Measurements from ENCODE around the gene ZNF768. TPM values are rescaled to one million over a fixed set of nuclear protein-coding genes. Genes with fewer than 3 reads are reported as not detected.

ZNF768 gene
- 30.6 and 33.6 TPM in 2 replicates for total RNA-seq

GRCh38 chr16:30526137-30526822 is at the start of gene ZNF768:
TSS of gene ZNF768 (minus strand) at chr16:30526566. CDS start at chr16:30526413, 153 bp downstream.

GRCh38 chr16:30571445-30572322 is 45.3 kb upstream of the ZNF768 start, which contains the start of gene ZNF688:
TSS of gene ZNF688 (minus strand) at chr16:30571714. CDS start at chr16:30571629, 85 bp downstream.

GRCh38 chr16:30557957-30558788 is 31.8 kb upstream of the ZNF768 start, which contains the start of gene ZNF764:
TSS of gene ZNF764 (minus strand) at chr16:30558374. CDS start at chr16:30558182, 192 bp downstream.

GRCh38 chr16:30534368-30535105 is 8.2 kb upstream of the ZNF768 start, which contains the start of gene ZNF747:
TSS of gene ZNF747 (minus strand) at chr16:30534858. CDS start at chr16:30534679, 179 bp downstream.

Other genes starting within 250 kb of the ZNF768 start
- 34.2 and 44.1 TPM in 2 replicates for gene CD2BP2, start 171.3 kb downstream of the ZNF768 start, total RNA-seq
- gene TBC1D10B, start 156.1 kb downstream of the ZNF768 start, total RNA-seq: 33.7 and 44.6 TPM in 2 replicates
- 48.3 TPM in 1 of 2 replicates, not detected in the other for gene MYL11, start 151.8 kb downstream of the ZNF768 start, total RNA-seq
- 0.51 TPM in 1 of 2 replicates, not detected in the other for gene SEPTIN1, start 144.0 kb downstream of the ZNF768 start, total RNA-seq
- gene ZNF48, start 131.1 kb downstream of the ZNF768 start, total RNA-seq: 3.7 and 3.9 TPM in 2 replicates
- gene ZNF771, start 119.0 kb downstream of the ZNF768 start, total RNA-seq: 31.0 and 34.2 TPM in 2 replicates
- 24.3 and 31.5 TPM in 2 replicates for gene DCTPP1, start 96.5 kb downstream of the ZNF768 start, total RNA-seq
- gene SEPHS2, start 80.7 kb downstream of the ZNF768 start, total RNA-seq: 26.9 and 29.8 TPM in 2 replicates
- gene ITGAL, start 53.8 kb downstream of the ZNF768 start, total RNA-seq: not detected in 2 replicates
- gene ZNF747, start 8.3 kb upstream of the ZNF768 start, total RNA-seq: 9.9 and 11.9 TPM in 2 replicates
- 9.0 and 9.4 TPM in 2 replicates for gene ZNF764, start 31.8 kb upstream of the ZNF768 start, total RNA-seq
- gene ZNF688, start 45.1 kb upstream of the ZNF768 start, total RNA-seq: 9.9 and 11.5 TPM in 2 replicates
- 4.8 and 6.6 TPM in 2 replicates for gene ZNF785, start 59.1 kb upstream of the ZNF768 start, total RNA-seq
- 5.6 and 7.4 TPM in 2 replicates for gene ZNF689, start 83.8 kb upstream of the ZNF768 start, total RNA-seq
- 9.7 and 12.0 TPM in 2 replicates for gene PRR14, start 124.4 kb upstream of the ZNF768 start, total RNA-seq
- gene FBRS, start 131.9 kb upstream of the ZNF768 start, total RNA-seq: 19.7 and 25.6 TPM in 2 replicates
- 8.6 and 14.6 TPM in 2 replicates for gene SRCAP, start 172.6 kb upstream of the ZNF768 start, total RNA-seq
- 17.5 and 24.9 TPM in 2 replicates for gene PHKG2, start 221.9 kb upstream of the ZNF768 start, total RNA-seq
- gene CFAP119, start 235.5 kb upstream of the ZNF768 start, total RNA-seq: 0.60 and 5.8 TPM in 2 replicates
- gene RNF40, start 235.8 kb upstream of the ZNF768 start, total RNA-seq: 44.8 and 54.7 TPM in 2 replicates